HepG2 (cell line): ENCODE data around the gene FOXL3. TPM values are rescaled to one million over a fixed set of nuclear protein-coding genes. Genes with fewer than 3 reads are reported as not detected.

ENCODE experiments used
- CBX1 ChIP-seq: IDR thresholded peaks from one replicate; pipeline ENCODE4 v1.6.1; 2016; ENCODE audit warnings: antibody characterized with exemption, low read depth
- FOXP1 ChIP-seq, 2 experiments: fragments of 450-650 bp in 1 of 2; IDR thresholded peaks; 2 replicates each; pipeline ENCODE4 v1.6.1; 2017 to 2018; ENCODE audit warnings: antibody characterized with exemption in 1 of 2
- KMT2A ChIP-seq: sonication (generic); formaldehyde crosslinking; IDR thresholded peaks from 2 replicates; pipeline ENCODE4 v1.4.0; 2020; ENCODE audit warnings: missing genetic modification reagents
- TRIM24 ChIP-seq: sonication (generic); formaldehyde crosslinking; IDR thresholded peaks from 2 replicates; pipeline ENCODE4 v1.8.0; 2022; ENCODE audit warnings: mild to moderate bottlenecking, missing genetic modification reagents
- ZFP62 ChIP-seq: sonication (generic); formaldehyde crosslinking; IDR thresholded peaks from 2 replicates; pipeline ENCODE4 v1.4.0; 2020; ENCODE audit warnings: missing genetic modification reagents
- ZFY ChIP-seq: sonication (generic); formaldehyde crosslinking; IDR thresholded peaks from 2 replicates; pipeline ENCODE4 v1.4.0; 2020; ENCODE audit warnings: missing genetic modification reagents
- ZNF260 ChIP-seq: sonication (generic); formaldehyde crosslinking; IDR thresholded peaks from 2 replicates; pipeline ENCODE4 v1.4.0; 2020; ENCODE audit warnings: missing genetic modification reagents, low read depth, mild to moderate bottlenecking, borderline replicate concordance
- ZNF33A ChIP-seq: sonication (generic); formaldehyde crosslinking; IDR thresholded peaks from 2 replicates; pipeline ENCODE4 v1.5.1; 2020; ENCODE audit warnings: missing genetic modification reagents, mild to moderate bottlenecking, moderate library complexity, borderline replicate concordance
- ZNF34 ChIP-seq: sonication (generic); formaldehyde crosslinking; IDR thresholded peaks from 2 replicates; pipeline ENCODE4 v1.4.0; 2020; ENCODE audit warnings: mild to moderate bottlenecking, missing genetic modification reagents, borderline replicate concordance
- ZNF343 ChIP-seq: sonication (generic); formaldehyde crosslinking; IDR thresholded peaks from 2 replicates; pipeline ENCODE4 v1.4.0; 2020; ENCODE audit warnings: mild to moderate bottlenecking, missing genetic modification reagents
- ZNF615 ChIP-seq: sonication (generic); formaldehyde crosslinking; IDR thresholded peaks from 2 replicates; pipeline ENCODE4 v1.5.0; 2020; ENCODE audit warnings: mild to moderate bottlenecking, missing genetic modification reagents, borderline replicate concordance
- polyA plus RNA-seq, 8 experiments: library from polyadenylated mRNA; depleted of rRNA in 3 of 8; stranded (reverse) in 7 of 8; unstranded in 1 of 8; fragments of >200 nt; fragmentation: Illumina TruSeq in 4 of 8; extraction: Trizol in 4 of 8; gene quantifications; 2 replicates each; pipeline versions ENCODE4 v1.2.1 to v1.2.3, GENCODE V29; 2011 to 2016; ENCODE audit warnings: low read depth in 4 of 8, missing spikeins in 1 of 8, mixed read lengths in 1 of 8; ENCODE audit not compliant: insufficient read depth in 1 of 8
- total RNA-seq, 5 experiments: library from RNA; depleted of rRNA; stranded (reverse); fragments of >200 nt; fragmentation: Illumina TruSeq; extraction: Trizol; gene quantifications; 2 replicates each; pipeline ENCODE4 v1.2.3, GENCODE V29; 2016; ENCODE audit warnings: low read depth in 1 of 5
- TF ChIP-seq, protein P1 (sequence below): sonication (generic); formaldehyde crosslinking; IDR thresholded peaks from 2 replicates; pipeline ENCODE4; 2020; ENCODE audit warnings: missing genetic modification reagents, mild to moderate bottlenecking, borderline replicate concordance
- TF ChIP-seq, protein P2 (sequence below): sonication (generic); formaldehyde crosslinking; IDR thresholded peaks from 2 replicates; pipeline ENCODE4 v1.9.0; 2021; ENCODE audit warnings: missing genetic modification reagents, mild to moderate bottlenecking, borderline replicate concordance
- TF ChIP-seq, protein P3 (sequence below): sonication (generic); formaldehyde crosslinking; IDR thresholded peaks from 2 replicates; pipeline ENCODE4 v1.8.1; 2022; ENCODE audit warnings: low read depth, mild to moderate bottlenecking, missing genetic modification reagents
- TF ChIP-seq, protein P4 (sequence below): IDR thresholded peaks from 2 replicates; pipeline ENCODE4 v1.6.1; 2012; ENCODE audit warnings: low read depth, low read length, improper control_type of control experiment
- TF ChIP-seq, protein P5 (sequence below): sonication (generic); formaldehyde crosslinking; IDR thresholded peaks from 2 replicates; pipeline ENCODE4 v1.4.0; 2020; ENCODE audit warnings: mild to moderate bottlenecking, missing genetic modification reagents
- TF ChIP-seq, protein P6 (sequence below): sonication (generic); formaldehyde crosslinking; IDR thresholded peaks from 2 replicates; pipeline ENCODE4 v1.8.0; 2022; ENCODE audit warnings: mild to moderate bottlenecking, missing genetic modification reagents, moderate library complexity

FOXL3 gene
- total and polyA plus RNA-seq, 2 of the 13 experiments (the other 11 are each of a cell fraction or from before 2014, with no cell fraction given): not detected

DNA sequence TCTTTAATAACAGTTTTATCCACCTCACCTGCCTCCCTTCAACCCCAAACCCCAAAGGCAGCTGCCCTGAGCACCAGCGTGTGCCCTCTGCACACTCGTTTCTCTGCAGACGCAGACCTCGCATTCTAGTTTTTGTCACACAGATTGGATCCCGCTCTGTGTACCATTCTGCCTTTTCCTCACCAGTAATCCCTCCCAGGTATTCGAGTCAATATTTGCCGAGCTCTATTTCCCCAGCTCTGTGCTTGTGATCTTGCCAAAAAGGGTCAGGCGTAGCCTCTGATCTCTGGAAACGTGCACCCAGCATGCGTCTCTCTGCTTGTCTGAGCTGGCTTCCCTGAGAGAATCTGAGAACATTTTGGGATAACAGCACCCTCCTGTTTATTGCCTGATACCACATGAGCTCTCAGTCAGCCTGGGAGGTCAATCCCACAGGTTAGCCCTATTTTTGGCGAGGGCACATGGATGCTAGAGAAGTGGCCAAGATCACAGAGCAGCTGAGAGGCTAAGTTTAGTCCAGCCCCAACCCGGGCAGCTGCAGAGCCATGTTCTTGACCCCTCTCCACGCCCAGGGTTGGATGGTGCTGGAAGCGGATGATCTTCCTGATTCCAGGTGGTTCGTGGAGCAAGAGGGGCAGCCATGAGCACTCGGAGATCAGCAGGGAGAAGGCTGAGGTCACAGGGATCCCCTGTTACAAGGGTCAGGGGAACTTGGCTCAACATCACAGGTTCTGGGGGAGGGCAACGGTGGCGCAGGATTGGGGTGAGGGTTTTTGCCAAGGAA, 29.1 kb downstream of the FOXL3 start (continued):
- TF ChIP-seq, protein P1, sequence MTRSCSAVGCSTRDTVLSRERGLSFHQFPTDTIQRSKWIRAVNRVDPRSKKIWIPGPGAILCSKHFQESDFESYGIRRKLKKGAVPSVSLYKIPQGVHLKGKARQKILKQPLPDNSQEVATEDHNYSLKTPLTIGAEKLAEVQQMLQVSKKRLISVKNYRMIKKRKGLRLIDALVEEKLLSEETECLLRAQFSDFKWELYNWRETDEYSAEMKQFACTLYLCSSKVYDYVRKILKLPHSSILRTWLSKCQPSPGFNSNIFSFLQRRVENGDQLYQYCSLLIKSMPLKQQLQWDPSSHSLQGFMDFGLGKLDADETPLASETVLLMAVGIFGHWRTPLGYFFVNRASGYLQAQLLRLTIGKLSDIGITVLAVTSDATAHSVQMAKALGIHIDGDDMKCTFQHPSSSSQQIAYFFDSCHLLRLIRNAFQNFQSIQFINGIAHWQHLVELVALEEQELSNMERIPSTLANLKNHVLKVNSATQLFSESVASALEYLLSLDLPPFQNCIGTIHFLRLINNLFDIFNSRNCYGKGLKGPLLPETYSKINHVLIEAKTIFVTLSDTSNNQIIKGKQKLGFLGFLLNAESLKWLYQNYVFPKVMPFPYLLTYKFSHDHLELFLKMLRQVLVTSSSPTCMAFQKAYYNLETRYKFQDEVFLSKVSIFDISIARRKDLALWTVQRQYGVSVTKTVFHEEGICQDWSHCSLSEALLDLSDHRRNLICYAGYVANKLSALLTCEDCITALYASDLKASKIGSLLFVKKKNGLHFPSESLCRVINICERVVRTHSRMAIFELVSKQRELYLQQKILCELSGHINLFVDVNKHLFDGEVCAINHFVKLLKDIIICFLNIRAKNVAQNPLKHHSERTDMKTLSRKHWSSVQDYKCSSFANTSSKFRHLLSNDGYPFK (CRISPR knock-in tag): no peak
- TF ChIP-seq TRIM24: no peak
- TF ChIP-seq, protein P2, sequence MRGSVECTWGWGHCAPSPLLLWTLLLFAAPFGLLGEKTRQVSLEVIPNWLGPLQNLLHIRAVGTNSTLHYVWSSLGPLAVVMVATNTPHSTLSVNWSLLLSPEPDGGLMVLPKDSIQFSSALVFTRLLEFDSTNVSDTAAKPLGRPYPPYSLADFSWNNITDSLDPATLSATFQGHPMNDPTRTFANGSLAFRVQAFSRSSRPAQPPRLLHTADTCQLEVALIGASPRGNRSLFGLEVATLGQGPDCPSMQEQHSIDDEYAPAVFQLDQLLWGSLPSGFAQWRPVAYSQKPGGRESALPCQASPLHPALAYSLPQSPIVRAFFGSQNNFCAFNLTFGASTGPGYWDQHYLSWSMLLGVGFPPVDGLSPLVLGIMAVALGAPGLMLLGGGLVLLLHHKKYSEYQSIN (CRISPR knock-in tag): no peak
- TF ChIP-seq ZNF33A (CRISPR knock-in tag): no peak
- no peak; the same call in 1 of the 2 replicates for TF ChIP-seq ZFY (CRISPR knock-in tag)
- TF ChIP-seq KMT2A: no peak
- no peak for TF ChIP-seq ZNF260 (CRISPR knock-in tag)
- TF ChIP-seq, protein P3, sequence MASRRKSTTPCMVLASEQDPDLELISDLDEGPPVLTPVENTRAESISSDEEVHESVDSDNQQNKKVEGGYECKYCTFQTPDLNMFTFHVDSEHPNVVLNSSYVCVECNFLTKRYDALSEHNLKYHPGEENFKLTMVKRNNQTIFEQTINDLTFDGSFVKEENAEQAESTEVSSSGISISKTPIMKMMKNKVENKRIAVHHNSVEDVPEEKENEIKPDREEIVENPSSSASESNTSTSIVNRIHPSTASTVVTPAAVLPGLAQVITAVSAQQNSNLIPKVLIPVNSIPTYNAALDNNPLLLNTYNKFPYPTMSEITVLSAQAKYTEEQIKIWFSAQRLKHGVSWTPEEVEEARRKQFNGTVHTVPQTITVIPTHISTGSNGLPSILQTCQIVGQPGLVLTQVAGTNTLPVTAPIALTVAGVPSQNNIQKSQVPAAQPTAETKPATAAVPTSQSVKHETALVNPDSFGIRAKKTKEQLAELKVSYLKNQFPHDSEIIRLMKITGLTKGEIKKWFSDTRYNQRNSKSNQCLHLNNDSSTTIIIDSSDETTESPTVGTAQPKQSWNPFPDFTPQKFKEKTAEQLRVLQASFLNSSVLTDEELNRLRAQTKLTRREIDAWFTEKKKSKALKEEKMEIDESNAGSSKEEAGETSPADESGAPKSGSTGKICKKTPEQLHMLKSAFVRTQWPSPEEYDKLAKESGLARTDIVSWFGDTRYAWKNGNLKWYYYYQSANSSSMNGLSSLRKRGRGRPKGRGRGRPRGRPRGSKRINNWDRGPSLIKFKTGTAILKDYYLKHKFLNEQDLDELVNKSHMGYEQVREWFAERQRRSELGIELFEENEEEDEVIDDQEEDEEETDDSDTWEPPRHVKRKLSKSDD (CRISPR knock-in tag): no peak
- TF ChIP-seq, protein P4, sequence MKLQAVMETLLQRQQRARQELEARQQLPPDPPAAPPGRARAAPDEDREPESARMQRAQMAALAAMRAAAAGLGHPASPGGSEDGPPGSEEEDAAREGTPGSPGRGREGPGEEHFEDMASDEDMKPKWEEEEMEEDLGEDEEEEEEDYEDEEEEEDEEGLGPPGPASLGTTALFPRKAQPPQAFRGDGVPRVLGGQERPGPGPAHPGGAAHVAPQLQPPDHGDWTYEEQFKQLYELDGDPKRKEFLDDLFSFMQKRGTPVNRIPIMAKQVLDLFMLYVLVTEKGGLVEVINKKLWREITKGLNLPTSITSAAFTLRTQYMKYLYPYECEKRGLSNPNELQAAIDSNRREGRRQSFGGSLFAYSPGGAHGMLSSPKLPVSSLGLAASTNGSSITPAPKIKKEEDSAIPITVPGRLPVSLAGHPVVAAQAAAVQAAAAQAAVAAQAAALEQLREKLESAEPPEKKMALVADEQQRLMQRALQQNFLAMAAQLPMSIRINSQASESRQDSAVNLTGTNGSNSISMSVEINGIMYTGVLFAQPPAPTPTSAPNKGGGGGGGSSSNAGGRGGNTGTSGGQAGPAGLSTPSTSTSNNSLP: no peak
- TF ChIP-seq FOXP1 (IDR thresholded peaks at IDR 0.05): no peak
- TF ChIP-seq FOXP1 (CRISPR knock-in tag; IDR thresholded peaks at IDR 0.05): peak; percentile 75; the same call in 1 of the 2 replicates
- TF ChIP-seq ZFP62: no peak
- TF ChIP-seq ZNF615: no peak
- TF ChIP-seq CBX1: no peak
- TF ChIP-seq, protein P5, sequence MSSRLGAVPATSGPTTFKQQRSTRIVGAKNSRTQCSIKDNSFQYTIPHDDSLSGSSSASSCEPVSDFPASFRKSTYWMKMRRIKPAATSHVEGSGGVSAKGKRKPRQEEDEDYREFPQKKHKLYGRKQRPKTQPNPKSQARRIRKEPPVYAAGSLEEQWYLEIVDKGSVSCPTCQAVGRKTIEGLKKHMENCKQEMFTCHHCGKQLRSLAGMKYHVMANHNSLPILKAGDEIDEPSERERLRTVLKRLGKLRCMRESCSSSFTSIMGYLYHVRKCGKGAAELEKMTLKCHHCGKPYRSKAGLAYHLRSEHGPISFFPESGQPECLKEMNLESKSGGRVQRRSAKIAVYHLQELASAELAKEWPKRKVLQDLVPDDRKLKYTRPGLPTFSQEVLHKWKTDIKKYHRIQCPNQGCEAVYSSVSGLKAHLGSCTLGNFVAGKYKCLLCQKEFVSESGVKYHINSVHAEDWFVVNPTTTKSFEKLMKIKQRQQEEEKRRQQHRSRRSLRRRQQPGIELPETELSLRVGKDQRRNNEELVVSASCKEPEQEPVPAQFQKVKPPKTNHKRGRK: no peak
- no peak for TF ChIP-seq ZNF34
- TF ChIP-seq, protein P6, sequence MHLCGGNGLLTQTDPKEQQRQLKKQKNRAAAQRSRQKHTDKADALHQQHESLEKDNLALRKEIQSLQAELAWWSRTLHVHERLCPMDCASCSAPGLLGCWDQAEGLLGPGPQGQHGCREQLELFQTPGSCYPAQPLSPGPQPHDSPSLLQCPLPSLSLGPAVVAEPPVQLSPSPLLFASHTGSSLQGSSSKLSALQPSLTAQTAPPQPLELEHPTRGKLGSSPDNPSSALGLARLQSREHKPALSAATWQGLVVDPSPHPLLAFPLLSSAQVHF (CRISPR knock-in tag): no peak
- 0 out of 2 replicates have a peak, but pooled peaks have one; percentile 40 for TF ChIP-seq ZNF343 (CRISPR knock-in tag)
